Hindlimb muscle (tissue), 1 donor: ENCODE measurements around the gene MRGPRX4. TPM values are rescaled to one million over a fixed set of nuclear protein-coding genes. Genes with fewer than 3 reads are reported as not detected.

Experiments used
- DNase-seq: peaks from one replicate; pipeline ENCODE4 v3.0.0-alpha.2; 2013
- polyA plus RNA-seq: library from polyadenylated mRNA; unstranded; fragments of 120-200 nt; gene quantifications from one replicate; pipeline ENCODE4 v1.2.1, GENCODE V29; 2013; ENCODE audit not compliant: insufficient read length

MRGPRX4 gene
- polyA plus RNA-seq, 1 donor = not detected

- no peak for DNase-seq
These were observed 48.7 kb downstream of the MRGPRX4 start for GRCh38 chr11:18221274-18221876.

GRCh38 chr11:18222814-18223421 lies 50.3 kb downstream of the MRGPRX4 start:
- DNase-seq = no peak

Other genes starting within 250 kb of the MRGPRX4 start
- gene SERGEF, start 159.8 kb upstream of the MRGPRX4 start, polyA plus RNA-seq = 11.9 TPM
- 0.79 TPM for gene TPH1, start 126.6 kb upstream of the MRGPRX4 start, polyA plus RNA-seq
- 18.5 TPM for gene SAAL1, start 66.8 kb upstream of the MRGPRX4 start, polyA plus RNA-seq
- gene MRGPRX3, start 40.3 kb upstream of the MRGPRX4 start, polyA plus RNA-seq = not detected
- gene SAA4, start 64.0 kb downstream of the MRGPRX4 start, polyA plus RNA-seq = not detected
- gene SAA2, start 75.8 kb downstream of the MRGPRX4 start, polyA plus RNA-seq = not detected
- not detected for gene SAA1, start 93.4 kb downstream of the MRGPRX4 start, polyA plus RNA-seq
- 10.9 TPM for gene HPS5, start 149.3 kb downstream of the MRGPRX4 start, polyA plus RNA-seq
- gene GTF2H1, start 149.7 kb downstream of the MRGPRX4 start, polyA plus RNA-seq = 33.2 TPM
- gene LDHA, start 221.7 kb downstream of the MRGPRX4 start, polyA plus RNA-seq = 528 TPM
- 0.61 TPM for gene LDHC, start 239.5 kb downstream of the MRGPRX4 start, polyA plus RNA-seq